ENCODE results near the gene RPUSD3.

RPUSD3 gene

DNA sequence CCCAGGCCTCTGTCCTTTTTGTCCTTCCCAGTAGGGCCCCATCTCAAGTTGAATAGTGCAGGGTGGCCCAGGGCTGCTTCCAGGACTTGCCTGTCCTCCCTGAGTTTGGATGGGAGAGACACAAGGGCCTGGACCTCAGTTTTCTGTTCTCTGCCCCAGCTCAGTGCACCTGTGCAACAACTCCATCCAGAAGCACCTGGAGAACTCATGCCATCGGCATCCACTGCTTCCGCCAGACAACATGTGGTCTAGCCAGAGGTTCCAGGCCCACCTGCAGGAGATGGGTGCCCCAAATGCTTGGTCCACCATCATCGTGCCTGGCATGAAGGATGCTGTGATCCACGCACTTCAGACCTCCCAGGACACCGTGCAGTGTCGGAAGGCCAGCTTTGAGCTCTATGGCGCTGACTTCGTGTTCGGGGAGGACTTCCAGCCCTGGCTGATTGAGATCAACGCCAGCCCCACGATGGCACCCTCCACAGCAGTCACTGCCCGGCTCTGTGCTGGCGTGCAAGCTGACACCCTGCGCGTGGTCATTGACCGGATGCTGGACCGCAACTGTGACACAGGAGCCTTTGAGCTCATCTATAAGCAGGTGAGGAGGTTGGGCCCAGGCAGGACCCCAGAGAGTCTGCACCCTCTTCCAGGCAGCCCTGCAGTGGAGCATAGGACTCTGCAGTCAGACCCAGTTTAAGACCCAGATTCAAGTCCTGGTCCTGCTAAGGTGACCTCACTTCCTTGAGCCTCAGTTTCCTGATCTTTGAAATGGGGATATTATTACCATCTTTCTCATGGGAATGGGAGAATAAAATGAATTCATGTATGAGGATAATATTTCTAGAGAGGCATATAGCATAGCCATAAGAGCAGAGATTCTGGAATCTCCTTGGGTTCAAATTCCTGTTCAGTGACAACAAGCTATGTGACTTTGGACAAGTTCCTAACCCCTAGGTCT is 14.7 kb downstream of the RPUSD3 start:
- ATAC-seq, result no peak

DNA sequence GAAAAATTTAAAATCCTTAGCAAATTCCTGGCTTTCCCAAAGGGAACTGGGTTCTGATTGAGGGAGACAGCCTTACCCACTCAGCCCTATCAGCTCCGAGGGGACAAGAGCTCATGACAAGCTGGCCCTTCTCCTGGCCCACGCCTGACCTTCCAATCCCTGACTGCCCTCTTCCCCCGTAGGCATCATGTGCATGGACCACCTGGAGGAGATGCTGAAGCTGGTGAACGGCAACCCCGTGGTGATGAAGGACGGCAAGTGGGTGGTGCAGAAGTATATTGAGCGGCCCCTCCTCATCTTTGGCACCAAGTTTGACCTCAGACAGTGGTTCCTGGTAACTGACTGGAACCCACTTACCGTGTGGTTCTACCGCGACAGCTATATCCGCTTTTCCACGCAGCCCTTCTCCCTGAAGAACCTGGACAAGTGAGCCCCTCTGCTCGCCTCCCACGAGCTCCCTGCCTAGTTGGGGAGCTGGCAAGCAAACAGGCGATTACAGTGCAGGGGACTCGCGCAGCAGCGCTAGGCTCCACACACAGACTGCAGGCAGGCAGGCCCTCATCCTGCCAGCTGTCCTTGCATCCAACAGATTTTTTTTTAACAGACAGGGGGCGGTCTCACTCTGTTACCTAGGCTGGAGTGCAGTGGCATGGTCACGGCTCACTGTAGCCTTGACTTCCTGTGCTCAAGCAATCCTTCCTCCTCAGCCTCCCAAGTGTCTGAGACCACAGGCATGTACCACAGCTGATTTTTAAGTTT is 16.8 kb downstream of the RPUSD3 start:
- peak in 1 of 2 donors; percentile 66 for ATAC-seq

DNA sequence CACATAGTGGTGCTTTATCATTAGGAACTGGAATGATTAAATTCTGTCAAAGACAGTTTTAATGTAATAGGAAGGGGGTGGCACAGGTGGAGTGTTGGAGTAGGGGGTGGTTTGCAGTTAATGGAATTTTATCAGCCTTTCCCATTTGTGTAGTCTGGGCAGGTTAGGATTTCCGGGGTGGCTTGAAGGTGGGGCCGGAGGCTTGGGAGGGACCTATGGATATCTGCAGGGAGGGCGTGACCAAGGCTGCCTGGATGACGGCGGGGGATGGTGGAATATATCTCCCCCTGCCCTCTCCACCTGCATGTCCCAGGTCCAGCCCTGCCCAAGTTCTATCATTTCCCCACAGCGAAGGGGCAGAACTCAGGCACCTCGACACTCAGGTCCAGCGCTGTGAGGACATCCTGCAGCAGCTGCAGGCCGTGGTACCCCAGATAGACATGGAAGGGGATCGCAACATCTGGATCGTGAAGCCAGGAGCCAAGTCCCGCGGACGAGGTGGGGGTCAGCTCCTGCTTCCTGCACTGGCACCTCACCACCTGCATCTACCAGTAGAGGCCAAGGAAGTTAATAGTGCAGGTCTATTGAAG is 18.3 kb downstream of the RPUSD3 start:
- no peak for ATAC-seq

DNA sequence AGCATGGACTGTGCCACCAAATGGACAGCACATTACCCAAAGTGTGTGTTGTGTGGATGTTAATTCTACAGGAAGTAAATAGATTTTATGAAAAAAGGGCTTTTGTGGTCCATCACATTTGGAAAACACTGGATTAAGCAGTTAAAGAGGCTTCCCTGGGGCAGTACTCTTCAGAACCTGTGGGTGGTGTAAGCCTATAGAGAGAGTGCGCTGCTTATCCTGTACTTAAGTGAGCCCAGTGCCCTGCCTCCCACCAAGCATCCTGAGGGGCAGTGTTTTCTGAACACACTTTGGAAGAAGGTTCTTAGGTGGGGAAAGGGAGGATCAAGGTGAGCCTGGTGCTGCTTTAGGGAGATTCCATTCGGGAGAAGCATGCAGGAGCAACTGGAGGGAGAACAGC is 22.9 kb downstream of the RPUSD3 start:
- no peak for ATAC-seq

DNA sequence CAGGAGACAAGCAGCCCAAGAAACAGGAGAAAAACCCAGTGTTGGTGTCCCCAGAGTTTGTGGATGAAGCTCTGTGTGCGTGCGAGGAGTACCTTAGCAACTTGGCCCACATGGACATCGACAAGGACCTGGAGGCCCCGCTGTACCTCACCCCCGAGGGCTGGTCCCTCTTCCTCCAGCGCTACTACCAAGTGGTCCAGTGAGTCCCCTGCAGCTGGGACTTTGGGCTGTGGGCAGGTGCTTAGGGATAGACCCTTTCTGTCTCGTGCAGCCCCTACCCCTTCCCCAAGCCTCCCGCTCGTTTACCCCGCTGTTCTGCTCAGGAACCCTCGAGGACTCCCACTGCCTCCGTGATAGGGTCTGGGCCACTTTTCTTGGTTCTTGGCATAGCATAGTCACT is 23.3 kb downstream of the RPUSD3 start:
- no peak for ATAC-seq

DNA sequence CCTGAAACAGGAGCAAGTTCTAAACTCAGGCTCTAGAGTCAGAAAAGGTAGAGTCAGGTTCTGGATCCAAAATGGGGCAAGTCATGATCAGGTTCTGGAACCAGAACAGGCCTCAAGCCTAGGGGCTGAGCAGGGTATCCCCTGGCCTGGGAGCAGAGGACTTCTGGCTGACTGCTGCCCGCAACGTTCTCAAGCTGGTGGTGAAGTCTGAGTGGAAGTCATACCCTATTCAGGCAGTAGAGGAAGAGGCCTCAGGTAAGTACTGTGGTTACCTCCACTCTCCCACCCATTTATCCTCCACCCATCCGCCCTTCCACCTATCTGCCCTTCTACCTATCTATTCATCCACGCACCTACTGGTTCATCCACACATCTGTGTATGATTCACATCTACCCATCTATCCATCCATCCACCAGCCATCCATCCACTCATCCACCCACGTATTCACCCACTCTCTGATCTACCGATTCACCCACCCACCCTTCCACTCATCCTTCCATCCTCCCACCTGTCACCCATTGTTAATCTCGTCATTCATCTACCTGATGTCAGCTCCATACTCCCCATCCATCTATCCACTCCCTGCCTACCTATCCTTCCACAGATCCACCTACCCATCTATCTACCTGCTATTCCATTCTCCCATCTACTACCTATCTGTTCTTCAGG is 25.0 kb downstream of the RPUSD3 start:
- no peak for ATAC-seq

DNA sequence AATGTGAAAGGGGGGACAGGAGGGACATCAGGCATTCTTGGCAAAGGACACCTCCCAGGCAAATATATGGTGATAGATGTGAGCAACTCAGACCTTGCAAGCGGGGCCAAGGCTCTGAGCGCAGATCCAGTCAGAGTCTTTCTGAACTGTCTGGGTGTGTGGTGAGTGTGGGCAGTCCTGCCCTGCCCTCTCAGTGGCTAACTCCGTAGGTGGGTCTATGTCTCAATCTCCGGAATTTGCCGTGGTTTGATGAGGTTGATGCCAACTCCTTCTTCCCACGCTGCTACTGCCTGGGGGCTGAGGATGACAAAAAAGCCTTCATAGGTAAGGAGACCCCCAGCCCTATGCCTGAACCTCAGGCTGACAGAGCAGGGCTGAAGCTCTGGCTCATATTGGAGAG is 26.4 kb downstream of the RPUSD3 start:
- ATAC-seq, result no peak

DNA sequence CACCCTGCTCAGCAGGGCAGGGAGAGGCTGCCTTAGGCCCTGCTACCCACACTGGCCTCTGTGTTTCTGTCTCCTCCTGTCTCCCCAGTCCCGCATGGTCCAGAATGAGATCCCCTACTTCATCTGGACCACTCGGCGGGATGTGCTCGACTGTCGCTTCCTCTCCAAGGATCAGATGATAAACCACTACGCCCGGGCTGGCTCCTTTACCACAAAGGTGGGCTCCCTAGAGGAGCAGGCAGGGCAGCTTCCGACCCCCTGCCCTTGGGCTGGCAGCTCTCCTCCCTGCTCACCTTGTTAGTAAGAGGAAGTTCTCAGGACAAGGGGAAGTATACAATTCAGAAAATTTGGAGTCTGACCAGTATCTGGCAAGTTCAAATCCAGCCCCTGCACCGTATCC is 27.8 kb downstream of the RPUSD3 start:
- no peak for ATAC-seq

DNA sequence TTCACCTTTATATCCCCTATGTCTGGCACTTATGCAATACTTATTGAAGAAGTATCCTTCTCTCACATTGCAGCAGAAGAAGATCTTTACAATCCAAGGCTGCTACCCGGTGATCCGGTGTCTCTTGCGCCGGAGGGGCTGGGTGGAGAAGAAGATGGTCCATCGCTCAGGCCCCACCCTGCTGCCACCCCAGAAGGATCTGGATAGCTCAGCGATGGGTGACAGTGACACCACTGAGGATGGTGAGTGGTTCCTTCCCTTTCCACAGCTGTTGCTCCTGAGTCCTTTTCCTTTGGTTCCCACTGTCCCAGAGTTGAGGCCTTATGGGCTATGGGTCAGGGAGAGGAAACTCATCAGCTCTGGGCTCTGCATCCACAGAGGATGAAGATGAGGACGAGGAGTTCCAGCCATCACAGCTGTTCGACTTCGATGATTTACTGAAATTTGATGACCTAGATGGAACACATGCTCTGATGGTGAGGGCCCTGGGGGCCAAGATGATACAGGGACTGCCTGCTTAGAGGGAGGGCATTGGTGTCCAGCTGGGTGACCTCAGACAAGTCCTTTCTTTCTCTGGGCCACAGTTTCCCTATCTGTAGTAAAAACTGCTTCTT is 30.8 kb downstream of the RPUSD3 start:
- ATAC-seq, result no peak

DNA sequence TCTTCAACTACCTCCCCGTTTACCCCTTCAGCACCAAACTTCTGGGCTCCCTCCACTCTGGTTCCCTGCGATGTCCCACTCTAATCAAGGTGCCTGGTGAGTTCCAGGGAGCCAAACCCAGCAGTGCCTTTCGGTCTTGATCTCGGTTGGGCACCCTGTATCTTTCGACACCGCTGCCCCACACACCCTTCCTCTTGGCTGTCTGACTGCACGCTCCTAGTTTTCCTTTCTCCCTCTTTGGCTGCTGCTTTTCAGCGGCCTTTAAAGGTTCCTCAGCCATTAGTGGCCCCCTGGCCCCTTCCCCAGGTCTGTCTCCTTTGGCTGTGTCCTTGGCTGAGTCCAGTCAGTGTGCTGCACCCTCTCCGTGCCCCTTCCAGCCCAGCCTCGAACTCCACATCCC is 33.0 kb downstream of the RPUSD3 start:
- no peak for ATAC-seq

DNA sequence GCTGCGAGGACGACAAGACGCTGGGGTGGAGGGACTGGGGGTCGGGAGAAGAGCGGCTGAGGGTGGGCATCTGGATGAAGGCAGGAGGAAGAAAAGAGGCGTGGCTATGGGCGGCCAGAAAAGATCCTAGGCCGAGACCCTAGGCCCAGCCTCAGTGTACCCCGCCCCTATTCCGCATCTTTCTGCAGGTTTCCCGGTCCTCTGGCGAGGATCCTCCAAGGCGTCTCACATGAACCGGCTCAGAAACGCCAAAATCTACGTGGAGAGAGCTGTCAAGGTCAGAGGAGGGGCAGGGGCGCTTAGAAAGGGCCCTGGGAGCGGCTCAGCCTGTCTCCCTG is 33.4 kb downstream of the RPUSD3 start:
- ATAC-seq, result no peak

DNA sequence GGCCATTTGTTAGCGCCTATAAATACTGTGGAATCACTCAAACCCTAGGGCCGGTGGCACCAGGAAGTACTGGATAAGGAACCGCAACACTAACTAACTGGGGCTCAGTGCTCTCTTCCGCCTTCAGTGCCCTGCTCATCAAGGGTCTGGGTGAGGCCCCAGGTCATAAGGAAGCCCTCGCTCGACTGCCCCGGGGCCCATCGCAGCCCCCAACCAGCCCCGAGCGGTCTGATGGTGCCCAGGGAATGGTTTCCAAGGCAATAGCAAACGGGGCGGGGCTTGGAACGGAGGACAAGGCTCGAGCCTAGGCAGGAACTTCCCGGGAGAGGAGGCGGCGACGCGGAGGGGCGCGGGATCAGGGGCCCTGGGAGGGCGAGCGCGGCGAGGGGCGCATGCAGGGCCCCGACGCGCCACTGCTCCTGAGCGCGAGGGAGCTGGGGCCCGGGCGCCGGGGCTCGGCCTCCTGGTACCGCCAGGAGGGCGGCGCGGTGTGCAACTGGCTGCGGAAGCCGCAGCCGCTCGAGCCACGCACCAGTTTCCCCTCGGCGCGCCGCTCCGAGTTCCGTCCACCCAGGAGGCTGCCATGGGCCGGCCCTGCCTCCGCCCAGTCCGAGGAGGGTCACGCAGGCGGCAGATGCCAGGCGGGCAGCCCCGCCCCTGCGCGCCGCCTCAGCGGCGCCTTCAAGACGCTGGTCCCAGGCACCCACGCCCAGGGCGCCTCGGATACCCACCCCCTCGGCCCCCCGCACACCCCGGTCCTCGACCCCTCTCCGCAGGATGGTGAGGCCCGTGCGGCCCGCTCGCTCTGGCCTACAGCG is 34.0 kb downstream of the RPUSD3 start, which contains the start of gene TTLL3:
TSS of gene TTLL3 (plus strand) at position 648 of the 818 bp plus-strand sequence. CDS start 400 bp downstream, outside the sequence.
- peak; percentile 50 to 54 for ATAC-seq

DNA sequence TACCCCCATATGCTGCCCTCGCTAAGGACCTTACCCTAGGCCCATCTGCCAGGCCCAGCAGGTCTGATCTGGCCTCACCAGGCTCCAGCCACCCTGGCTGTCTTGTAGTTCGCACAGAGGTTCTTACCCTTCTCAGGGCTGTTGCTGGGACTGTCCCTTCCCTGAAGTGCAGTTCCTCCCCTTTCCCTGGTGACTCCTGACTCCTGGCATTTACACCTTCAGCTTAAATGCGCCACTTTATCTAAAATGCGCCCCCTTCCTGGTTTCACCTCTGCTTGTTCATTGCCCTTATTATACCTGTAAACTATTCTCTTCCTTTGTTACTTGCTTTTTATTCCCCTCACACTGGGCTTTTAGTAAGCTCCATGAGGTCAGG is 34.6 kb downstream of the RPUSD3 start:
- peak; percentile 15 to 18 for ATAC-seq

DNA sequence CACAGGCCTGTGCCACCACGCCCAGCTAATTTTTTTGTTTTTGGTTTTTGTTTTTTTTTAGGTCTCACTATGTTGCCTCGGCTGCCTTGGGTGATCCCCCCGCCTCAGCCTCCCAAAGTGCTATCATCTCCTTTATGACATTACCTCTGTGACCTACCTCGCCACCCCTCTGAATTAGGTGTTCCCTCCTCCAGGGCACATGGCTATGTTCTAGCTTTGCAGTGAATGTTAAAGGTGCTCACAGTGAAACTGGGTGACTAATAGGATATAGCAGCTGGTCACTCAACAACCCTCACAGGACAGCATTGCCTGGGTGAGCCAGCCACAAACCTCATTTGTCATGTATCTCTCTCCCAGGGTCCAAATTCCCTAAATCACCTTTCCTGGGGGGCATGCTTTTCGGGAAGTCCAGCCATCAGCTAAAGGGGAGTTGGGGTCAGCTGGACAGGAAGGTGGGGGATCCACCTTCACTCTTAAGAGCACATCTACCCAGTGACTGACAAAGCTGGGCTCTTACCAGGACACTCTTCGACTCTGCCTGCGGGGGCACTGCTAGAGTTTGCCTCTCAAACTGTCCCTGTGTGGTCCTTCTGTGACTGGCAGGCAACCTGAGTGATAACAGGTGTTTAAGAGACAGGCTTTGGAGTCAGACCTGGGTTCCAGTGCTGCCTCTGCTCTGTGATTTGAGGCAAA is 35.3 kb downstream of the RPUSD3 start:
- ATAC-seq, result peak; percentile 65 to 73

DNA sequence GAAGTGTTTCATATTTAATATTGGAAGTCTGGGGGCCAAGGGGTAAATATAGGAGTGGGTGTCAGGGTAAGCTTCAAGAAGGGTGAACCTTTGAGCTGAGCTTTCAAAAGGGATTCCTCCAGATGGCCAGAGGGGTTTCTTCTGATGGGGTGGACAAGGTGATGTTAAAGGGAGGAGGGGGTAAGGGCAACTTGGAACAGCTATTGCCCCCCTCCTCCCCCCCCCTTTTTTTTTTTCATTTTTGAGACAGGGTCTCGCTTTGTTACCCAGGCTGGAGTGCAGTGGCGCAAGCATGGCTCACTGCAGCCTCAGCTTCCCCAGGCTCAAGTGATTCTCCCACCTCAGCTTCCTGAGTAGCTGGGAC is 35.8 kb downstream of the RPUSD3 start:
- ATAC-seq, result no peak

DNA sequence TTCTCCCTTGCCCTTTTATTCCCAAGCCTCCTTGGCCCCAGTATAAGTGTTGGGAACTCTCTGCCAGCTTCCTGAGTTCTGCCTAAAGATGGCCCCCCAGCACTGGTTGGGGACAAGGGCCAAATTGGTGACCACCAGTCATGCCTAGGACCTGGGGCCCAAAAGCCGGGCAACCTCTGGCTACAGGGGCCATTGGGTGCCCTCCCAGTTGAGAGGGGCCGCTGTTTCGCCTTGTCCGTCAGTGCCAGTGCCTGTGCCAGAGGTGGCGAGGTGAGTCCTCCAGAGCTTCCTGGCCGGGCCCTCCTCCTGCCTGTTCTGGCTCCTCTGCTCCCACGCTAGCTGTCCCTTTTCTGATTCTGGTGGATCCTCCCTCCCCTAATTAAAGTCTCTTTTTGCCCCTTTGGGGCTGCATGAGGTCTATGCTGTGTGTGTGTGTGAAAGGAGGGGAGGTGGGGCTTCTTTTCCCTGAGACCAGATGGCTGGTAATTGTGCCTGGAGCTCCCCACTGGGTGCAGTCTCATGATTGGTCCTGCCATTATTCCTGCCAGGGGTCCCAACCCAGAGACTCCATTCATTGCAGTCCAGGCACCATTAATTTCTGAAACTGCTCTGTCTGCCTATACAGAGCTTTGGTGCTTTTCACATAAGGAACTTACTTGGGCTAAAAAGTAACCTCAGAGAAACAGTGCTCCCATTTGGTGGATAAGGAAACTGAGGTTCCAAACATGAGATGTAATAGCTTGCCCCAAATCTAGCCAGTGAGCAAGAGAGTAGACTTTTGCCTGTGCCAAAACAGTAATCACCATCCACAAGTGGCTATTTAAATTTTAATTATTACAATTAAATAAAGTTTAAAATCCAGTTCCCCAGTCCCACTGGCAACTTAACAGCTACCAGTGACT is 36.9 kb downstream of the RPUSD3 start:
- ATAC-seq, result no peak

DNA sequence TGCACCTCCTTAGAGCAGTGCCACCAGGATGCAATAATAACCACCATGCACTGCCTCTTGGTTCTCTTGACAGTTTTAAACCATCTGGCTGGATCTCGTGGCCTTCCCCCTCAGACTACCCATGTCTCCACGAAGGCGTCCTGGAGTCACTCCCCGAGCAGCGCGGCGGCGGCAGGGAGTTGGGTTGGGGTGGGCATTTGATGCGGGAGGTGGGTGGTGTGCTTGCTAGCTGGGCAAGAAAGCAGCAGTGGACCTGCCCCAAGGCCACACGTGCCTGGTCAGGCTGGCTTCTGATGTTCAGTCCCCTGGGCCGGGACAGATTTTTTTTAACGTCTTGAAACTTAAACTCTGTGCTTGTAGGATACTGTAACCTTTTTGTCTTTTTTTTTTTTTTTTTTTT is 37.7 kb downstream of the RPUSD3 start:
- no peak for ATAC-seq

DNA sequence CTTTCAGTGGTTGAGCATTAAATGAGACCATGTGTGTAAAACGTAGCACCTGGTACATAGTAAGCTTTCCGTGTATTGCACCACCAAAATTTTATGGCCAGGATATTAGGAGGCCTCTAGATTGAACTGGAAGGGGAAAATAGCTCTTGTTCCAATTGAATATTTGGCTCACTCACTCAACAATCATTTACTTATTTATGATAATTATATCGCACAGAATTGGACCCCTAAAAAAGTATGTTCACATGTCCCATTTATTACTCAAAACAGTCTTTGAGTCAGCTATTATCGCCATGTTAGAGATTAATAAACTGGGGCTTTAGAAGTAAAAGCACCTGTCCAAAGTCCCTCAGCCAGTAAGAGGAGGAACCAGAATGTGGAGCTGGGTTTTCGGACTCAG is 38.8 kb downstream of the RPUSD3 start:
- ATAC-seq, result no peak

DNA sequence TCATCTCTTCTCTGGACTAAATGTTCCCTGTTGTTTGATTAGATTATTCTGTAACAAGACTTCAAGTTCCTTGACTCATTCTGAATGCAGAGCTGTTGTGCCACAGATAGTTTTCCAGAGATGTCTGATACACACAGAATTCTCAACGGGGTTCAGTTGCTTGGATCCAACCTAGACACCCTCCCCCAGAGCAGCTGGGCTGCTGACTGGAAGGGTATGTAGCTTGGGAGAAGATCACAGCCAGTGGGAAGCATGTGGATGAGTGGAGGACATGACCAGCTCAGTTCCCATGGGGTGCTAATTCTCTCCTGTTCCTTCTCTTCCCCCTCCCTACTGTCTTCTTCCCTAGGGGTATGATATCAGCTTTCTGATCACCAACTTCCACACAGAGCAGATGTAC is 40.3 kb downstream of the RPUSD3 start:
- no peak for ATAC-seq

DNA sequence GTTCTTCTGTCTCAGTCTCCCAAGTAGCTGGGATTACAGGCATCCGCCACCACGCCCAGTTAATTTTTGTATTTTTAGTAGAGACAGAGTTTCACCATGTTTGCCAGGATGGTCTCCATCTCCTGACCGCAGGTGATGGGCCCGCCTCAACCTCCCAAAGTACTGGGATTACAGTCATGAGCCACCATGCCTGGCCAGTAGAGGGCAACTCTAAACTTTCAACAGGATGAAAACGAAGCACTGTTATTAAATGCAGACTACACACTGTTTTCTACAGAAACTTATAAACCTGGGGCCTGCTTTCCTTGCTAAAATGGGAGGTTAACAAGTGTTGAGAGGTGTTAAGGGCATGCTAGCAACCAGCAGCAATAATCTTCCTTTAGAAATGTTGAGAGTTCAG is 43.3 kb downstream of the RPUSD3 start:
- ATAC-seq, result no peak

Data from activated CD4-positive, CD25-positive, alpha-beta regulatory T cell treated with anti-CD3 and anti-CD28 coated beads, Interleukin-2, amount 50 U/mL, for 24 hours (primary cell).